IMR-90 (cell line): ENCODE results near the gene MRPL38. TPM values are rescaled to one million over a fixed set of nuclear protein-coding genes. Genes with fewer than 3 reads are reported as not detected.
A peak's percentile ranks its signal among the peaks of the same experiment; 100 is the strongest.
"Not testable (repeated sequence)": the region's sequence is repeated elsewhere in the genome, so short reads cannot be mapped to it uniquely, and the experiment has no call there.

Source experiments
- ATAC-seq: fragments of 200-7000 bp; cut with Tn5 transposase; 2 replicates; pipeline ENCODE4 v1.9.1; 2020; ENCODE audit warnings: low read depth, mild to moderate bottlenecking, moderate library complexity
- BruUV-seq: library from RNA; stranded (reverse); fragments of 400-500 nt; replicated peaks from 2 replicates; lab custom pipeline; 2021; lab: Mats Ljungman, UMichigan
- CTCF ChIA-PET: fragments of 300-600 bp; formaldehyde crosslinking; extraction: SDS; loops from one replicate; lab custom pipeline; 2021; ENCODE audit warnings: antibody characterized with exemption; lab: Yijun Ruan, JAX
- POLR2A ChIA-PET: fragments of 300-600 bp; sonication (Branson Sonifier 250); formaldehyde crosslinking; loops from one replicate; lab custom pipeline; 2022; ENCODE audit warnings: antibody characterized with exemption; ENCODE audit not compliant: unreplicated experiment; lab: Charles Lee
- DNase-seq: peaks from one replicate; pipeline ENCODE4 v3.0.0; 2013
- H2AFZ ChIP-seq: replicated peaks from 2 replicates; pipeline ENCODE3; 2013; ENCODE audit warnings: low read length, mild to moderate bottlenecking; ENCODE audit not compliant: poor library complexity
- H2AK5ac ChIP-seq: 2 replicates; pipeline ENCODE4 v1.6.1; 2013; ENCODE audit warnings: low read depth, low read length, inconsistent platforms
- H2AK9ac ChIP-seq: replicated peaks from 2 replicates; pipeline ENCODE3; 2013; ENCODE audit warnings: mild to moderate bottlenecking, low read depth, low read length, moderate library complexity; ENCODE audit not compliant: poor library complexity
- H2BK120ac ChIP-seq: 2 replicates; pipeline ENCODE4 v1.6.1; 2013; ENCODE audit warnings: low read depth, low read length, inconsistent platforms
- H2BK15ac ChIP-seq: 3 replicates; pipeline ENCODE4 v1.6.1; 2013; ENCODE audit warnings: low read depth, low read length, inconsistent platforms
- H2BK20ac ChIP-seq: 2 replicates; pipeline ENCODE4 v1.6.1; 2013; ENCODE audit warnings: low read depth, mild to moderate bottlenecking, inconsistent platforms, low read length, moderate library complexity
- H2BK5ac ChIP-seq: 2 replicates; pipeline ENCODE4 v1.6.1; 2013; ENCODE audit warnings: mild to moderate bottlenecking, low read depth, low read length, inconsistent platforms; ENCODE audit not compliant: poor library complexity, severe bottlenecking
- H3K14ac ChIP-seq: replicated peaks from 2 replicates; pipeline ENCODE4 v1.6.1; 2013; ENCODE audit warnings: low read depth, low read length, inconsistent platforms
- H3K18ac ChIP-seq: 2 replicates; pipeline ENCODE4 v1.6.1; 2013; ENCODE audit warnings: low read depth, low read length, control low read depth
- H3K23ac ChIP-seq: 2 replicates; pipeline ENCODE4 v1.6.1; 2013; ENCODE audit warnings: low read depth, low read length, inconsistent platforms
- H3K27ac ChIP-seq: 2 replicates; pipeline ENCODE4 v1.5.1; 2013; ENCODE audit warnings: mild to moderate bottlenecking, control low read depth, low read length; ENCODE audit not compliant: insufficient read depth
- H3K27me3 ChIP-seq: 2 replicates; pipeline ENCODE4 v1.6.1; 2013; ENCODE audit warnings: low read length; ENCODE audit not compliant: control insufficient read depth, insufficient read depth
- H3K36me3 ChIP-seq: 2 replicates; pipeline ENCODE4 v1.6.1; 2013; ENCODE audit warnings: low read length, mixed read lengths; ENCODE audit not compliant: control insufficient read depth, insufficient read depth
- H3K4ac ChIP-seq: 2 replicates; pipeline ENCODE4 v1.6.1; 2013; ENCODE audit warnings: low read depth, low read length, inconsistent platforms
- H3K4me1 ChIP-seq: 2 replicates; pipeline ENCODE4 v1.6.1; 2013; ENCODE audit warnings: low read length, mixed read lengths; ENCODE audit not compliant: control insufficient read depth, insufficient read depth
- H3K4me2 ChIP-seq: 2 replicates; pipeline ENCODE4 v1.6.1; 2013; ENCODE audit warnings: low read depth, mild to moderate bottlenecking, control low read depth, low read length, moderate library complexity
- H3K4me3 ChIP-seq: 2 replicates; pipeline ENCODE4 v1.5.1; 2013; ENCODE audit warnings: low read depth, mild to moderate bottlenecking, control low read depth, low read length, moderate library complexity; ENCODE audit not compliant: insufficient read depth
- H3K56ac ChIP-seq: 2 replicates; pipeline ENCODE4 v1.6.1; 2013; ENCODE audit warnings: low read length, inconsistent platforms; ENCODE audit not compliant: insufficient read depth; ENCODE audit errors: extremely low read depth
- H3K79me1 ChIP-seq, 2 experiments: 2 replicates each; pipeline ENCODE4 v1.6.1; 2013; ENCODE audit warnings: low read length in 2 of 2, inconsistent platforms in 1 of 2, low read depth in 1 of 2
- H3K9ac ChIP-seq: 2 replicates; pipeline ENCODE4 v1.6.1; 2013; ENCODE audit warnings: low read depth, low read length, control low read depth
- H3K9me1 ChIP-seq: 2 replicates; pipeline ENCODE4 v1.6.1; 2013; ENCODE audit warnings: low read length, inconsistent platforms; ENCODE audit not compliant: insufficient read depth
- H3K9me3 ChIP-seq: 2 replicates; pipeline ENCODE4 v1.6.1; 2013; ENCODE audit warnings: low read length; ENCODE audit not compliant: control insufficient read depth, insufficient read depth
- H4K20me1 ChIP-seq: 2 replicates; pipeline ENCODE4 v1.6.1; 2013; ENCODE audit warnings: low read length, inconsistent platforms; ENCODE audit not compliant: insufficient read depth
- H4K5ac ChIP-seq: 2 replicates; pipeline ENCODE4 v1.6.1; 2013; ENCODE audit warnings: mild to moderate bottlenecking, low read depth, low read length, control low read depth
- H4K8ac ChIP-seq, 2 experiments: 2 replicates each; pipeline ENCODE4 v1.6.1; 2013; ENCODE audit warnings: low read depth in 2 of 2, low read length in 2 of 2, control low read depth in 1 of 2, inconsistent platforms in 1 of 2
- H4K91ac ChIP-seq: 2 replicates; pipeline ENCODE4 v1.6.1; 2013; ENCODE audit warnings: low read depth, low read length, inconsistent platforms; ENCODE audit not compliant: insufficient read depth
- BHLHE40 ChIP-seq: fragments of 150-350 bp; IDR thresholded peaks from 2 replicates; pipeline ENCODE4 v1.6.1; 2016; ENCODE audit warnings: mild to moderate bottlenecking, low read depth, low read length
- CTCF ChIP-seq: conservative IDR thresholded peaks from 2 replicates; pipeline ENCODE4 v1.5.1; 2012; ENCODE audit warnings: mild to moderate bottlenecking, low read depth, low read length, improper control_type of control experiment
- FOS ChIP-seq: fragments of 150-350 bp; IDR thresholded peaks from 2 replicates; pipeline ENCODE4 v1.6.1; 2016; ENCODE audit warnings: low read depth, low read length
- MXI1 ChIP-seq: IDR thresholded peaks from 2 replicates; pipeline ENCODE4 v1.6.1; 2012; ENCODE audit warnings: low read depth, mild to moderate bottlenecking, low read length, moderate library complexity, borderline replicate concordance
- RAD21 ChIP-seq: IDR thresholded peaks from 2 replicates; pipeline ENCODE4 v1.6.1; 2012; ENCODE audit warnings: low read length, improper control_type of control experiment
- WGBS, 2 experiments: methylation state at CpG; one replicate each; pipeline versions ENCODE4 v1.1.5 to v1.1.7; 2013; ENCODE audit warnings: missing lambda C conversion rate in 2 of 2; ENCODE audit not compliant: insufficient read length in 1 of 2; ENCODE audit errors: extremely low coverage in 2 of 2; 5-methylcytosine and 5-hydroxymethylcytosine counted together
- dilution Hi-C: fragments of 300-500 bp; cut with HindIII; formaldehyde crosslinking; loops from one replicate; pipeline ENCODE4 v1.14.3; 2018; ENCODE audit warnings: low sequenced_read_pairs; ENCODE audit not compliant: unreplicated experiment
- in situ Hi-C: fragments of 300-500 bp; cut with MboI; formaldehyde crosslinking; loops from 3 replicates; pipeline ENCODE4 v1.14.3; 2019; ENCODE audit warnings: low sequenced_read_pairs, inconsistent platforms, mixed read lengths
- intact Hi-C: fragments of 100-400 bp; cut with micrococcal nuclease; formaldehyde crosslinking; loops from 2 replicates; pipeline ENCODE4 v1.10.0; 2022
- polyA plus RNA-seq, 3 experiments: library from polyadenylated mRNA; depleted of rRNA; stranded (reverse); fragments of >200 nt; gene quantifications; 2 replicates each; pipeline ENCODE4 v1.2.3, GENCODE V29; 2012; ENCODE audit warnings: low replicate concordance in 1 of 3
- total RNA-seq: library from RNA; depleted of rRNA; stranded (reverse); fragments of >200 nt; gene quantifications from 2 replicates; pipeline ENCODE4 v1.2.3, GENCODE V29; 2012

Gene MRPL38
- total and polyA plus RNA-seq, 2 of the 4 experiments (the other 2 are of a cell fraction): 13.3 to 42.5 TPM

- dilution Hi-C loops (no loop called here), in situ Hi-C loops (no loop called here)
- H2BK120ac ChIP-seq: no peak overlapping the region
Observed at GRCh38 chr17:75888484-75888883, 16.2 kb downstream of the MRPL38 start.

GRCh38 chr17:75885860-75886259, 18.8 kb downstream of the MRPL38 start:
- H3K4me2 ChIP-seq, H3K56ac ChIP-seq, H3K14ac ChIP-seq, H4K20me1 ChIP-seq, H4K91ac ChIP-seq, H4K5ac ChIP-seq, BruUV-seq, dilution Hi-C loops, H3K9me3 ChIP-seq, H3K27me3 ChIP-seq, ATAC-seq, H2BK15ac ChIP-seq, H2BK5ac ChIP-seq, H2AFZ ChIP-seq, H2BK20ac ChIP-seq, intact Hi-C loops, H3K18ac ChIP-seq, H3K36me3 ChIP-seq, H4K8ac ChIP-seq, DNase-seq, H3K4me3 ChIP-seq, POLR2A ChIA-PET, H3K9ac ChIP-seq, H3K4ac ChIP-seq, H3K9me1 ChIP-seq, H3K4me1 ChIP-seq, in situ Hi-C loops, H2BK120ac ChIP-seq, H3K79me1 ChIP-seq, H2AK9ac ChIP-seq, H3K23ac ChIP-seq, H3K27ac ChIP-seq: not testable (repeated sequence)
- WGBS, 2 experiments: no CpG with 5 or more reads among the region's 9 CpGs
- H2AK5ac ChIP-seq: peak overlapping the region; percentile 28; the same call in 1 of the 2 replicates
- CTCF ChIA-PET: interaction anchor here (0.8 kb wide), 1 partner anchor 39 kb away, joined by 4 read pairs; no protein-coding TSS in a partner anchor

More at GRCh38 chr17:75888484-75888883, 16.2 kb downstream of the MRPL38 start:
- Histone ChIP-seq H3K23ac (no peak overlapping the region), H4K91ac (no peak overlapping the region), H4K8ac (no peak overlapping the region), H3K4ac (no peak overlapping the region), H3K4me3 (no peak overlapping the region), H3K56ac (no peak overlapping the region), H3K18ac (no peak overlapping the region), H3K4me1 (no peaks in the 10 kb centered on the region), H3K9me3 (no peaks in the 10 kb centered on the region), H2BK5ac (no peak overlapping the region), H4K20me1 (peaks cover 4% of the 10 kb centered on the region; the same call in 1 of the 2 replicates), H2AK9ac (no peak overlapping the region), H4K5ac (no peak overlapping the region), H3K14ac (no peak overlapping the region), H3K4me2 (no peak overlapping the region), H2AK5ac (no peak overlapping the region), H3K27ac (no peak overlapping the region), H2BK15ac (no peak overlapping the region), H2BK20ac (no peak overlapping the region), H2AFZ (no peak overlapping the region), H3K9ac (no peak overlapping the region), H3K9me1 (0 out of 2 replicates have a peak, but pooled peaks cover 3% of the 10 kb centered on the region), H3K27me3 (no peaks in the 10 kb centered on the region), H3K36me3 (peaks cover 19% of the 10 kb centered on the region), H3K79me1 (peaks cover 0 to 12% of the 10 kb centered on the region in 2 experiments; a peak in 2 of 4 replicates)
- BruUV-seq: no TSS peak
- intact Hi-C loops: no loop called here
- DNase-seq (no peak), ATAC-seq (no peak)
- ChIA-PET POLR2A (no interaction called here), CTCF (interaction anchor here (1.0 kb wide), 1 partner anchor 11 kb away, joined by 4 read pairs; no protein-coding TSS in a partner anchor)
- TF ChIP-seq CTCF: no peak
- TF ChIP-seq RAD21: no peak
- TF ChIP-seq FOS: no peak
- TF ChIP-seq BHLHE40: no peak
- TF ChIP-seq MXI1: no peak
- no CpG with 5 or more reads among the region's 6 CpGs for WGBS, 2 experiments
